Measurements from ENCODE around the gene CPSF4. TPM values are rescaled to one million over a fixed set of nuclear protein-coding genes. Genes with fewer than 3 reads are reported as not detected.
A peak's percentile ranks its signal among the peaks of the same experiment; 100 is the strongest.

The CPSF4 gene
- 10 to 100 TPM; 27.1 to 45.1 (median 32.8) TPM for polyA plus RNA-seq

DNA sequence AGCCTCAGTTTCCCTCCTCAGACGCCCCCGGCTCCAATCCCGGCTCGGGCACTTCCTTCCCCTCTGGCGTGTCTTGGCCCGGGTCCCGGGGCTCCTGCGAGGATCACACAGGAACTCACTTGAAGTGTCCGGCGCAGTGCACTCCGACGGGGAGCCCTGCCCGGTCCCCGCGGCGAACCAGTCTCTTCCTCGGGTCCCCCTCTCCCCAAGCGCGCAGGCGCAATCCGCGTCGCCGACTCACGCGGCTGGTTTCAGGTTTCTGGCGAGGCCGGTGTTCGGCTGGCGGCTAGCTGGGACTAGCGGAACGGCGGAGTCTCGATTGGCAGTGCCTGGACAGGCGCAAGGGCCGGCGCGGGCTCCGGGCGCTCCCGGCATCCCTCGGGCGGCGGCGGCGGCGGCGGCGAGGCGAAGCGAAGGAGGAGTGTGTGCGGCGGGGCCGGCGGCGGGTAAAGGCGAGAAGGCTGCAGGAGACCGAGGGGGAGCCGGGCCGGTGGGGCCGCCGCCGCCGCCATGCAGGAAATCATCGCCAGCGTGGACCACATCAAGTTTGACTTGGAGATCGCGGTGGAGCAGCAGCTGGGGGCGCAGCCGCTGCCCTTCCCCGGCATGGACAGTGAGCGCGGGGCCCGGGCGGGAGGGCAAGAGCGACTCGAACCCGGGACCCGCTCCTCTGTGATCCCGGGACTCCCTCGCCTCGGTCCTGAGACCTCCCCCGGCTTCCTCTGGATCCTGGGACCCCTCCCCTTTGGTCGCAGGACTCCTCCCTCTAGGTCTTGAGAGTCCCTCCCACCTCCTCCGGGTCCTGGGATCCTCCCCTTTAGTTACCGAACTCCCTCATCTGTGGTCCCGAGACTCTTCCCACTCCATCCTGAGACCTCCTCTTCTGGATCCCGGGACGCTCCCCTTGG is at the start of gene CPSF4, which contains the start of gene PTCD1:
CPSF4 (plus strand) TSS at position 371 of the 908 bp plus-strand sequence; CDS start at position 511, 140 bp downstream.
PTCD1 (minus strand) TSS at position 226 of the 908 bp plus-strand sequence. CDS start 3,556 bp downstream, outside the sequence.
- 0% methylated on average over 65 to 89 of the region's 89 CpGs for WGBS, 3 donors
- peak within 1 kb of the TSS; percentile 84 for H3K27ac ChIP-seq (ENCODE audit: low read depth, low read length)

DNA sequence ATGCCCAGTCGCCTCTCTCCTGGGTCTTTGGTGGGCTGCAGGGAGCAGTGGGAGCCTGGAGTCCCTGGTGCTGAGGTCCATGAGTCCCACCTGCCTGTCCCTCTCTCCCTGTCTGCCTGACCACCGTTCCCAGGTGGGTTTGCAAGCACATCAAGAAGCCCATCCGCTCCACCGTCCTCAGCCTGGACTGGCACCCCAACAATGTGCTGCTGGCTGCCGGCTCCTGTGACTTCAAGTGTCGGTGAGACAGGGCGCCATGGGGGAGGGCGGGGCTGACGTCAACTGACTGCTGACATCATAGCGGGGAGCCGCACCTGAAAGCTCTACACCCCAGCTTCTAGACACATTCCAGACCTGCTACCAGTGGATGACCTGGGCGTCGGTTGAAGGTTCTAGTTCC is 49.0 kb upstream of the CPSF4 start:
- no peak overlapping the region for H3K27ac ChIP-seq (ENCODE audit: low read depth, low read length)
- WGBS, 3 donors = 90 to 91% (median 91%) methylated on average over 13 of the region's 13 CpGs

DNA sequence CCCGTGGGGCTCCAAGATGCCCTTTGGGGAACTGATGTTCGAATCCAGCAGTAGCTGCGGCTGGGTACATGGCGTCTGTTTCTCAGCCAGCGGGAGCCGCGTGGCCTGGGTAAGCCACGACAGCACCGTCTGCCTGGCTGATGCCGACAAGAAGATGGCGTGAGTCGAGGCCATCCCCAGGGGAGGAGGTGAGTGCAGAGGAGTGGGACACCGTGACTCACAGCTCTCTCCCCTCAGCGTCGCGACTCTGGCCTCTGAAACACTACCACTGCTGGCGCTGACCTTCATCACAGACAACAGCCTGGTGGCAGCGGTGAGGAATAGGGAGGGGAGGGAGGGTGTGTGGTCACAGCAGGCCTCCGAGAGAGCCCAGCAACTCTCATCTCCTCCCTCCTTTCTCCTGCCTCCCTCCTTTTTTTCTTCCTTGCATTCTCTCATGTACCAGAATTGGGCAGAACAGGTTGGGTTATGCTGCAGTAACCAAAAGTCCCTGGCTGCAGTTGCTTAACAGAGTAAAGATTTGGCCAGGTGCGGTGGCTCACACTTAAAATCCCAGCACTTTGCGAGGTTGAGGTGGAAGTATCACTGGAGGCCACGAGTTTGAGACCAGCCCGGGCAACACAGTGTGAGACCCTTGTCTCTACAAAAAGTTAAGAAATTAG is 47.7 kb upstream of the CPSF4 start:
- no peak overlapping the region for H3K27ac ChIP-seq (ENCODE audit: low read depth, low read length)
- 92 to 94% (median 93%) methylated on average over 20 to 23 of the region's 23 CpGs for WGBS, 3 donors

DNA sequence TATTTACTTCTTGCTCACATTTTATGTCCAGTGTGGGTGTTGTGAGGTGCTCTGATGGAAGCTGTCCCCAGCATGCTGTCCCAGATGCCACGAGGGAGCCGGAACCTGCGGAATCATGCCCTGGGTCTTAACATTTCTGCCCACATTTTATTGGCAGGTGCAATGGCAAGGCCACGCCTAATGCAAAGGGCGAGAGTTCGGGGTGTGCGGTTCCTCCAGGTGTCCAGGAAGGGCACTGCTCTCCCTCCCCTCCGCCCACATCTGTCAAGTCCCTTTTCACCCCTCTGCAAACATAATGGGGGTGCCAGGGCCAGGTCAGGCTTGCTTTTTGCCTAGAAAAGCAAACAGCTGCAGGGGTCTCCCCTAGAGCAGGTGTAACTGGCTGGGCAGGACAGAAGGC is 46.7 kb upstream of the CPSF4 start:
- 64 to 92% (median 86%) methylated on average over 8 of the region's 8 CpGs for whole genome bisulfite sequencing, 3 donors
- H3K27ac ChIP-seq (ENCODE audit: low read depth, low read length) = no peak overlapping the region

DNA sequence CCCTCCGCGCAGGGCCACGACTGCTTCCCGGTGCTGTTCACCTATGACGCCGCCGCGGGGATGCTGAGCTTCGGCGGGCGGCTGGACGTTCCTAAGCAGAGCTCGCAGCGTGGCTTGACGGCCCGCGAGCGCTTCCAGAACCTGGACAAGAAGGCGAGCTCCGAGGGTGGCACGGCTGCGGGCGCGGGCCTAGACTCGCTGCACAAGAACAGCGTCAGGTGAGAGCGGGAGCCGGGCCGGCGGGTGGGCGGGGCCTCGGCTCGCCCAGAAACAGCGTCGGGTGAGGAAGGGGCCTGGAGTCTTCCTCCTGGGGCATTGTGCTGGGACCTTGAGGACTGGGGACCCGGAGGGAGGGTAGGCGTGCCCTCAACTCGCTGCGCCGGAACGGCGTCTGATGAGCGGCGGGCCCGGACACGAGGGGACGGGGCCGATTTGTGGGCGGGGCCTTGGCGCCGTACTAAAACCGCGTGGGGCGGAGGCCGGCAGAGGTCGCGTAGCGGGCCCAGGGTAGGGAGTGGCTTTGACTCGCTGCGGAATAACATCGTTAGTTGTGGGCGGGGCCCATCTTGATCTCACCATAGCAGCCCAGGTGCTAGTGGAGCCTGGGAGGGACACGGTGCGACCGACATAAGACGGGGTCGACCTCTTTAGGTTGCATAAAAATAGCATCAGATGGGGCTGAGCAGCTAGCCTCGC is 45.9 kb upstream of the CPSF4 start:
- 2 to 13% (median 9%) methylated on average over 67 to 68 of the region's 68 CpGs for WGBS, 3 donors

DNA sequence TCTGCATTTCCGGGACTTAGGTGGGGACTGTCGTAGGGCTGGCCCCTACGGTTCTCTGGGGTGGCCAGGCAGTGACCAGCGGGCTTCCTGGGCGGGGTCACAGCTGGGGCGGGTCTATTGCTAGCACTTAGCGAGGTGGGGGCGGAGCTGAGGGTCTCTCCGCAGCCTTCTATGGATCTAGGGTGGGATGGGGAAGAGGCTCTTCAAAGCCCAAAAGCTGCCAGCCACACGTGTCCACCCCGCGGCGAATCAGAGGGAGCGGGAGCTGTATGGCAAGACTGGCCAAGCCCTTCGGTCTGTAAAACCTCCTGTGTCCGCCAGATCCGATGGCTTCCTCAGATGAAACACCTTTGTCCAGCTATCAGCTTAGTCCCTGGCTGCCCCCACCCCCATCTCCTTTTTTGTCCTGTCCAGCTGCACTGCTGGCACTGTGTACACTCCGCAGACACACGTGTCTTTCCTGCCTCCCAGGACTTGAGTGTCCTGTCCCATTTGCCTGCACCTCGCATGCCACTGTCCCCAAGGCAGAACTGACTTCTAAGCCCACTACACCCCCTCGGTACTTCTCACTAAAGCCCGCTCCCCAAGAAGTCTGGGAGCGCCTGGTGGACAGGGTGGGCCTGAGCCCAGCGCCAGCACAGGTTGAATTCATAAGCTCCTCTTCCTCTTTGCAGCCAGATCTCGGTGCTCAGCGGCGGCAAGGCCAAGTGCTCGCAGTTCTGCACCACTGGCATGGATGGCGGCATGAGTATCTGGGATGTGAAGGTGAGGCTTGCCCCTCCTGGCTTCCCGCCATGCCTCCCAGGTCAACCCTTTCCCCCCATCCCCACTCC is 45.2 kb upstream of the CPSF4 start:
- WGBS, 3 donors = 30 to 61% (median 50%) methylated on average over 30 of the region's 30 CpGs
- no peak overlapping the region for H3K27ac ChIP-seq (ENCODE audit: low read depth, low read length)

More for the DNA sequence above, 45.9 kb upstream of the CPSF4 start:
- peak overlapping the region; percentile 13 for H3K27ac ChIP-seq (ENCODE audit: low read depth, low read length)

DNA sequence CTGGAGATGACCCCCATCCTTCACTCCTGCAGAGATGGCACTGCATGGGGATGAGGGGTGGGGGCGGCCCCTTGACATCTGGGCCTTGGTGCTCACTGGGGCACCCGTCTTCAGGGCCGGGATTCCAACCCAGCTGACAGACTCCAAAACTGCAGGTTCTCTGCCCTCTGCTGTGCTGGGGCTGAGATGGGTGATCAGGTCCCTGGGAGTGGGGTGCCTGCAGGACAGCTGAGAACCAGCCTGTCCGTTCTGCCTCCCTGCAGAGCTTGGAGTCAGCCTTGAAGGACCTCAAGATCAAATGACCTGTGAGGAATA is 44.6 kb upstream of the CPSF4 start:
- no peak overlapping the region for H3K27ac ChIP-seq (ENCODE audit: low read depth, low read length)
- WGBS, 3 donors = 88 to 98% (median 89%) methylated on average over 4 of the region's 4 CpGs

DNA sequence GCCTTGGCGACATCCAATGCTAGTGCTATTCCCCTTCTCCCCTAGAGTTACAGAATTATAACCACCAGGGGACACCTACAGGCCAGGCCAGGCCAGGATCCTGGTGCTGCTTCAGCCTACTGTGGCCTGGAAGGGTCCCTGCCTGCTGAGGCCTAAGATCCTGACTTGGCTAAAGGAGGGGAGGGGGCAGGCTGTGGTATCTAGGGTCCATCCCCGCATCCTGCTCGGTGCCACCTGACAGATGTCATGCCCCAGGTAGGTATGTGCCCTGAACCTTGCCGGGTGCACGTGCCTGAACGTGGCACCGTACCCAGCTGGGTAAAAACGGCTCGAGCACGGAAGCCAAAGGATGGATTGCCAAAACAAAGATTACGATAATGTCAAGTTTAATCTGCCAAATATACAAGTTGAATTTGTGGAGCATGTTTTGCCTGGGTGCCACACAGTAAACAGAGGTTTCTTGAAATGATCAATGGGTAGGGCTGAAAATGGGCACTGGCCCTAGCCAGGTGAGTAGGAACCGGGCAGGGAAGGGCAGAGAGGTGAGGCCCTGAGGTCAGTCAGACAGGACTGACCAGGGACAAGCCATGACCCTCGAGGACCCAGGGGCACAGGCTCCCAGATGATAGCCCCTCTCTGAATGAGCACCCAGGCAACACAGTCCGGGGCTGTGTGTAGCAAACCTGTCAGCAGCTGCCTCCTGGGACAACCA is 43.0 kb upstream of the CPSF4 start:
- H3K27ac ChIP-seq (ENCODE audit: low read depth, low read length) = no peak overlapping the region
- 81 to 87% (median 83%) methylated on average over 14 of the region's 14 CpGs for WGBS, 3 donors

DNA sequence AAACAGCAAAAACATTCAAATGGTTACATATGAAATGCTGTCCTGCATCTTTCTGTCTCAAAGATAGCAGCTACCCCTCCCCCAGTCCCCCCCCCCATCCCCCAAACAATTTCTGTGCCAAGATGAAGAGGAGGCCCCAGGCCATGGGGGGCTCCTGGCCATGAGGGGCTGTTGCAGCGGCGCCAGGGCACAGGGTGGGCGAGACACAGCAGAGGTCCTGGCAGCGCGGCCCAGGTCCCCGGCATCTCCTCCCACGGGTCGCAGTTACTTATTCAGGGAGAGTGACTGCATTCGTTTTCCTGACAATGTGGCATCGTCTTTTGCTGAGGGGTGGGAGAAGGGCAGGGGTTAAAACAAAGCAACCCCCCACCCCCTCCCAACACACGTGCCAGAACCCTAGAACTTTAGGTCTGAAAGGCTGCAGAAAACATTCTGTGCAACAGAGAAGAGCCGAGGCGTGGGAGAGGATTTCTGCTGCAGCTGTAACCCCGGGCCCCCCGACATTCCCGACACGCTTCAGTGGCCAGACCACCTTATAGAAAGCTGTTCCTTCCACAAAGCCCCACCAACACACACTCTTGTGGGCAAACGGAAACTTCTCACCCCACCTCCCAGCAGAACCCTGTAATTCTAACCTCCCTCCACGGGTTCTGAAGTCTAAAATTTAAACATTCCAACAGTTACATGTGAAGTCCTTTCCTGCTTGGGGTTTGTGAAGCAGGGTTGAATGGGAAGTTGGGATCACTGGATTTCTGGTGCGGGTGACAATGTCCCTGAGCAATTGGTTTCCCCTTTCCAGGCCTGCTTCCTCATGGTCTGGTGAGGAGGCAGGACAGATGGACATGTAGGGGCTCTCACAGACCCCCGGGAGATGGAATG is 42.1 kb upstream of the CPSF4 start:
- WGBS, 3 donors = 79 to 80% (median 79%) methylated on average over 21 of the region's 21 CpGs
- H3K27ac ChIP-seq (ENCODE audit: low read depth, low read length) = no peak overlapping the region

DNA sequence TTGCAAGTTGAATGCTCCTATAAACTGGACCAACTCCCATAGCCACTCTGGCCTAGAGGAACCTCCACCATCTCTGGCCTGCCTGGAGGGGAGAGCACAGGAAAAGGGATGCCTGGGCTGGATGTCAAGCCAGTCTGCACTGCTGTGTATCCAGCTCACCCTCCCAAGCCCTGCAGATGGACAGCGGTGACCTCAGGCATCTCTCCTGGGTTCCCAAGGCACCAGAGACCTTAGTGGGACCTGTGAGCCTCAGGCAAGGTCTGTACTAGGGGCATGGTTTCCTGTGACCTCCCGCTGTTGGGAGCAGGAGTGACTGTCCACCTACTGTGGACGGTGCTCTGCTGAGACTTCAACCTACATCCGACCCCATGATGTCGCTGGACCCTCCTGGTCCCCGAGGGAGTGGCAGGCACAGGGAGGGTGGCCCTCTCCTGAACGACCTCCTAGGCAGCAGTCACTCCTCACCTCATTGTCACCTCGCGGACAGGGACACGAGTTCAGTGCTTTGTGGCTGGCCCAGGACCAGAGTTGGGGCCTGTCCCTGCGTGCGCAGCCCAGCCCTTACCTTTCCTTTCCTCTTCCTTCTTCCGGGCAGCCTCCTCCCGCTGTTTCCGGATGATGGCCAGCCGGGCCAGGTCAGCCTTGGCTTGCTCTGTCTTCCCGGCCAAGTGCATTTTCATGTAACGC is 41.3 kb upstream of the CPSF4 start:
- WGBS, 3 donors = 78 to 85% (median 85%) methylated on average over 18 of the region's 18 CpGs
- H3K27ac ChIP-seq (ENCODE audit: low read depth, low read length) = no peak overlapping the region

DNA sequence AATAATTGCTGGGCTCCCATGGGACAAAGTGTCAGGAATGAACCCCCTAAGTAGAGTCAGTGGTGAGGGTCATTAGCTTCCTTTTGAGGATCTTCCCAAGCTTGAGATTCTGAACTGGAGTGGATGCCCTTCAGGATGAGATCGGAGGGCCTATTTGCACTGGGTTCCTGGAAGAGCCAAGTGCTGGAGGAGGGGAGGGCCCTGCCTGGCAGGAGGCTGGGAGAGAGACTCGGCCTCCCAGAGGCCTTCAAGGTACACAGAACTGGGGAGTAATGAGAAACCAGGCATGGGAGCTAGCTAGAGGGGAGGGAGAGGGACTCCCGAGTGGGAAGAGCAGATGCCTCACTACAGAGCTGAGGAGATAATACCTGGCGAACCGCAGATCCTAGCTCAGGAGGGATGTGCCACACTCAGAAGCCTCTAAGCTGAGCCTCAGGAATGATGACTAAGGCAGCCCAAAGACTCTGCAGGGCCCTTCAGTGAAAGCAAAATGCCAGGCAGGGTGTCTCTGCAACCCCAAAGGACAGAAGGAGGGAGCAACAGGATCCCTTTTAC is 39.8 kb upstream of the CPSF4 start:
- H3K27ac ChIP-seq (ENCODE audit: low read depth, low read length) = no peak overlapping the region

DNA sequence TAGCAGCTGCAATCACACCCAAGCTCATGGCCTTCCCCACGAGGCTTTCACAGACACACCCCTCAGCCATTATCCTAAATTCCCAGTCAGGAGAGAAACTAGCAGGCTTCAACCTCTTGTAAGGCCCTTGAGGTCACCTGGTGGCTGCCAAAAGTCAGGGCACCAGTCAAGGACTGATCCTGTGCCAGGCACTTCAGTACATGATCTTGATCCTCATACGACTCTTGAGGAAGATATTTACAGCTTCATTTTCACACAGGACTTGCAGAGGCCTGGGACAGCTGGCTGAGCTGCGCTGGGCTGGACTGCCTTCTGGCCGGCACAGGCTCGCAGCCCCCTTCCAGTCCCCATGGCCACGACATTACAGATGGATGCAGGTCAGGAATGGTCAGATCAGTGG is 39.1 kb upstream of the CPSF4 start:
- 76 to 83% (median 76%) methylated on average over 6 of the region's 6 CpGs for WGBS, 3 donors
- H3K27ac ChIP-seq (ENCODE audit: low read depth, low read length) = no peak overlapping the region

More for the DNA sequence above, 39.8 kb upstream of the CPSF4 start:
- WGBS, 3 donors = 79 to 80% (median 79%) methylated on average over 5 of the region's 5 CpGs

DNA sequence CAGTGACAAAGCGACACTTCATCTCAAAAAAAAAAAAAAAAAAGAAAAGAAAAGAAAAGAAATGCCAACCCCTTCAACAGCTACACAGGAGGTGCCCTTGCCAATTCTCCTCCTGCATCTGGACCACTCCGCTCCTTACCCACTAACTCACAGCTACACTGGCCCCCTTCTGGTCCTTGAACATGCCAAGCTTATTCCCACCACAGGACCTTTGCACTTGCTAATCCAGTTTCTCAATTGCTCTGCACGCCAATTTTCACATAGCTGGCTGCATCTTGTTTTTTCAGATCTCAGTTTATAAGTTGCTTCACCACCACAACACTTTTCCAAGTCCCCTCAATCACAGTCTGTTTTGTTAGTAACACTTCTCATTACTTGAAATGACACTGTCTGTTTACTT is 35.9 kb upstream of the CPSF4 start:
- 95 to 100% (median 96%) methylated on average over 2 to 3 of the region's 3 CpGs for WGBS, 3 donors
- H3K27ac ChIP-seq (ENCODE audit: low read depth, low read length) = no peak overlapping the region

DNA sequence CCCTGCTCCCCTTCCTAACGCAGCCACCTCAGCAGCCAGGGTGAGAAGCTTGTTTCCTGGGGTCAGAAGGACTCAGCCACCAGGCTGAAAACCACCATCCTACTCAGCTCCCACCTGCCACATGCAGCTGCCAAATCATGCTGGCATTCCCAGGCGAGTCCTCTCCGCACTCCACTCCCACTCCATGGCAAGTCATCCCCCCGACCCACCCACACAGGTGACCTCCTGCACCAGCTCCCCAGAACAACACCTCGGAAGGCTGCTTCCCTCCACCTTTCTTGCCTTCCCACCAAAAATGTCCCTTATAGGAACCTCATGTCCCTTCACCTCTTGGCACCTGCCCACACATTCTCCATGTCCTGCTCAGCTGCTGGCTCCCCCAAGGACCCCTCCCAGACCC is 35.0 kb upstream of the CPSF4 start:
- WGBS, 3 donors = 46 to 93% (median 92%) methylated on average over 5 of the region's 5 CpGs
- H3K27ac ChIP-seq (ENCODE audit: low read depth, low read length) = no peak overlapping the region

DNA sequence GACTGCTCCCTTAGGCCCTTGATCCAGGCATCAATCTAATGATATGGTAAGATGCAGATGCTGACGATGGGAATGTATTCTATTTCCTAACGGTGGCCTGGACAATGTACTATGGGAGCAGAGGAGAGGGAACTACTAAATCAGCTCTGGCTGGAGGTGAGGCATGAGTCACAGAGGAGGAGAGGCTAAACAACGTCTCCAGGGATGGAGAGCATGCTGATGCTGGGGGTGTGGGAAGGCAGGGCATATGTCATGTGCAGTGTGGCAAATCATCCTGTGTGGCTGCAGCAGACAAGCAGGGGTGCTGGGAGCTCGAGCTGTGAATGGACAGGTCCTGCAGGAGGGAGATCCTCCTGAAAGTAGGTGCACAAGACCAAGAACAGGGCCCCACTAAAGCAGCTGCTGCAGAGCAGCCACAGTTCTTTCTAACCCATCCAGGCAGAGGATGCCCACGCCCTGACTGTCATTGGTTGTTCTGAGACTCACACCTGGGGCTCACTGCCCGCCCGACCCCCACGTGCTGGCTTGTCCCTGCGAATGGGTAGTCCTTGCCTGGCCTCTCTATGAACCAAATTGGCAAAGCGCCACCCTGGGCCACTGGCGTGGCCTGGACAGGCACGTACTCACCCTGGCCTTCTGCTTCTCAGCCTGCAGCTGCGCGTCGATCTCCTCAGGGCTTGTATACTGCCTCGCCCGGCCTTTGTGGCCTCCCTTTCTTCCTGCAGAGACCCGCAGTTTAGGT is 34.3 kb upstream of the CPSF4 start:
- WGBS, 3 donors = 73 to 83% (median 77%) methylated on average over 18 of the region's 18 CpGs
- no peak overlapping the region for H3K27ac ChIP-seq (ENCODE audit: low read depth, low read length)
